NB4 (cell line): ENCODE results near the gene DEGS1.

ENCODE experiments used
- DNase-seq: peaks from one replicate; pipeline ENCODE4 v3.0.0; 2010; ENCODE audit warnings: low read depth
- H3K4me3 ChIP-seq: one replicate; pipeline ENCODE4 v1.5.1; 2011; ENCODE audit warnings: mild to moderate bottlenecking, low read depth, low read length, moderate library complexity
- CTCF ChIP-seq: IDR thresholded peaks from one replicate; pipeline ENCODE4 v1.5.1; 2012; ENCODE audit warnings: low read depth, low read length
- MYC ChIP-seq: IDR thresholded peaks from 2 replicates; pipeline ENCODE4 v1.6.1; 2011; ENCODE audit warnings: low read depth, low read length
- POLR2A ChIP-seq: IDR thresholded peaks from 2 replicates; pipeline ENCODE4 v1.6.1; 2011; ENCODE audit warnings: mild to moderate bottlenecking; ENCODE audit not compliant: insufficient read length; ENCODE audit errors: extremely low read depth
- TF ChIP-seq, protein P1 (sequence below): IDR thresholded peaks from 2 replicates; pipeline ENCODE4 v1.6.1; 2011; ENCODE audit warnings: low read depth, low read length

Gene DEGS1

GRCh38 chr1:224172229-224172628 is 10.8 kb upstream of the DEGS1 start:
- no peak for DNase-seq
- no peak for TF ChIP-seq MYC
- TF ChIP-seq, protein P1, sequence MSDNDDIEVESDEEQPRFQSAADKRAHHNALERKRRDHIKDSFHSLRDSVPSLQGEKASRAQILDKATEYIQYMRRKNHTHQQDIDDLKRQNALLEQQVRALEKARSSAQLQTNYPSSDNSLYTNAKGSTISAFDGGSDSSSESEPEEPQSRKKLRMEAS, result no peak
- TF ChIP-seq POLR2A, result no peak
- TF ChIP-seq CTCF, result no peak
- no peak overlapping the region for H3K4me3 ChIP-seq

GRCh38 chr1:224173523-224173922 is 9.5 kb upstream of the DEGS1 start:
- DNase-seq, result no peak
- TF ChIP-seq MYC (no peak), CTCF (no peak), POLR2A (no peak)
- TF ChIP-seq, protein P1, result no peak
- no peak overlapping the region for H3K4me3 ChIP-seq

DNA sequence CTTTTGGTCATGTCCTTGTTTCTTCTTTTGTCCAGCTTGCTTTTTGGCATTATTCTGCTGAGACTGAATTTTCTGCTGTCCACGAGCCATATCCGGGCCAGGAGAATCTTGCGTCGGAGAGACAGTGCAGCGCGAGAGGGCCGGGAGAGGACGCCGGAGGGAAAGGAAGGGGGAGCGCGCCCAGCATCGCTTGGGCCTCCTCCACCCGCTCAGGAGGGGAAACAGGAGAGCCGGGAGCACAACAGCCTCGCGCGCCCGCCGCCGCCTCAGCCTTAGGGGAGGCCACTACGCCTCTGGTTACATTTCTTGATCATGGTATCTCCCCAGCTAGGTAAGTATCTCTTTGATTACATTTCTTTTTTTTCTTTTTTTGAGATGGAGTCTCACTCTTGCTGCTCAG is 7.4 kb upstream of the DEGS1 start:
- H3K4me3 ChIP-seq, result no peak overlapping the region
- TF ChIP-seq CTCF (no peak), POLR2A (no peak), MYC (no peak)
- TF ChIP-seq, protein P1, result no peak
- DNase-seq, result no peak

DNA sequence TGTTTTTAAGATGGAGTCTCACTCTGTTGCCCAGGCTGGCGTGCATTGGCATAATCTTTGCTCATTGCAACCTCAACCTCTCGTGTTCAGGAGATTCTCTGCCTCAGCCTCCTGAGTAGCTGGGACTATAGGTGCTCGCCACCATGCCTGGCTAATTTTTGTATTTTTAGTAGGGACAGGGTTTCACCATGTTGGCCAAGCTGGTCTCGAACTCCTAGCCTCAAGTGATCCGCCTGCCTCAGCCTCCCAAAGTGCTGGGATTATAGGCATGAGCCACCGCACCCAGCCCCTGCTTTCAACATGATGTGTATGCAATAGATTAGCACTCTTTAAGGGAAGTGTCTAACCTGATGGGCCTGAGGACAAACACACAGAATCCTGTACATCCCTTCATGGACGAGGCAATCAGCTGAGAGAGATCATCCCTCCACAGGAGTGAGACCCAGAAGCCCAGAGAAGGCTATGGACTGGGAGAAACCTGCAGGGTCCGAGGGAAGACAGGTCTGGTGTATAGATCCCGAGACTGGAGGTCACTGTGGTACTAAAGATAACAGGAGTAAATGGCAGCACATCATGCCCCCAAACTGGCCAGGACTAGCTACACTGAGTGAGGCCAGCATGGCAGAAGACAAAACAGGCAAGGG is 5.6 kb upstream of the DEGS1 start:
- no peak overlapping the region for H3K4me3 ChIP-seq
- no peak for DNase-seq
- TF ChIP-seq MYC (no peak), POLR2A (no peak), CTCF (no peak)
- TF ChIP-seq, protein P1, result no peak

- no peak overlapping the region for H3K4me3 ChIP-seq
- no peak for DNase-seq
- TF ChIP-seq MYC, result no peak
- TF ChIP-seq, protein P1, result no peak
- no peak for TF ChIP-seq POLR2A
- TF ChIP-seq CTCF, result no peak
Observed at GRCh38 chr1:224178894-224179293, 4.1 kb upstream of the DEGS1 start.
